IPS-15b (cell line): ENCODE measurements around the gene DUS1L.

ENCODE experiments used
- H3K27me3 ChIP-seq: one replicate; pipeline ENCODE4 v1.6.1; 2013; ENCODE audit warnings: low read length; ENCODE audit not compliant: control insufficient read depth, insufficient read depth
- H3K36me3 ChIP-seq: one replicate; pipeline ENCODE4 v1.6.1; 2013; ENCODE audit warnings: low read length; ENCODE audit not compliant: control insufficient read depth, insufficient read depth
- H3K4me1 ChIP-seq: one replicate; pipeline ENCODE4 v1.6.1; 2013; ENCODE audit warnings: mild to moderate bottlenecking, low read length; ENCODE audit not compliant: control insufficient read depth, insufficient read depth
- H3K4me3 ChIP-seq: one replicate; pipeline ENCODE4 v1.5.1; 2013; ENCODE audit warnings: low read depth, low read length
- H3K9ac ChIP-seq: one replicate; pipeline ENCODE4 v1.6.1; 2013; ENCODE audit warnings: low read depth, mild to moderate bottlenecking, low read length
- H3K9me3 ChIP-seq: one replicate; pipeline ENCODE4 v1.6.1; 2013; ENCODE audit warnings: mild to moderate bottlenecking, low read length; ENCODE audit not compliant: control insufficient read depth, insufficient read depth

The DUS1L gene

DNA sequence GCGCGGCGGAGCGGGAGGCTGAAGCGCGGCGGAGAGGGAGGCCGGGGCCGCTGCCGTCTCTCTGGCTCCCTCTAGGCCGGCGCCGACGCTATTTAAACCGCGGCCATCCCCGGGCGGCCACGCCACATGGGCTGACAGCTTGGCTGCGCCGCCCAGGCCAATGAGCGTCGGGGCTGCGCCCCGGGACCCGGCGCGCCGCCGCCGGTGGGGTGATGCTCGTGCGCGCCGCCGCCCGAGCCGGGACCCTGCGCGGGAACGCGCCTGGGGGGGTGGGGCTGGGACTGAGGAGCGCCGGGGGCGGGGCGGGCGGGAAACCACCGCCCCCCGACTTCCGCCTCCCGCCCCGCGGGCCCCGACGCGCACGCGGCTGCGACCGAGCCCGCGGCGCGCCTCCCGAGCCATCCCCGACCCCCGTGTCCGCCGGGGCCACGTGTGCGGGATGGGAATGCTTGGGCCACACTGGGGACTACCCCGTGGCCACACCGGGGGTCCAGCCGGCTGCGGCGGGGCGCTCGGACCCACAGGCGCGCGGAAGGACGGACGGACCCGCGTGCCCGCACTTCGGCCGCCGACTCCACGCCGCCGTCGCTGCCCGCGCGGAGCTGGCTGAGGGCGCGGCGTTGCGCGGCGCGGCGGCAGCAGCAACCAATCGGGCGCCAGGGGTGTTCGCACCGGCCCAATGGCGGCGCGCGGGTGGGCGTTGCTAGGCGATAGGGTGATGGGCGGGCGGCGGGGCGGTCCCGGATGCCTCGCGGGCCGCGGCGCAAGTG, 32.8 kb upstream of the DUS1L start, which contains the start of gene FASN:
Gene FASN (minus strand): TSS at position 68 of the 770 bp plus-strand sequence. CDS start 1,791 bp downstream, outside the sequence.
- H3K36me3 ChIP-seq, result peaks cover 26% of the 10 kb centered on the region

DNA sequence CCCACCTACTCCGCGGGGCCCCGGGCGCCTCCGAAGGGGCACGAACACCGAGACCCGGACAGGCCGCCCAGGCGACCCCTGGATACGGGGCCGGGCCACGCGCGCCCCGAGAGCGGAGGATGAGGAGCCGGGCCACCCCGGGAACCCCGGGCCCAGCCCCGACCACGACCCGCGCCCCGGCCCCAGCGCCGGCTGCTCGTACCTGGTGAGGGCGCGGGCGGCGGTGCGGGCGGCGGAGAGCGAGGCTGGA, 32.2 kb upstream of the DUS1L start:
- no peaks in the 10 kb centered on the region for H3K4me1 ChIP-seq
- no peaks in the 10 kb centered on the region for H3K27me3 ChIP-seq
- H3K4me3 ChIP-seq, result peak overlapping the region; percentile 51
- H3K36me3 ChIP-seq, result peaks cover 31% of the 10 kb centered on the region
- no peaks in the 10 kb centered on the region for H3K9me3 ChIP-seq
- peak overlapping the region; percentile 79 for H3K9ac ChIP-seq

More for the DNA sequence above, 32.8 kb upstream of the DUS1L start, which contains the start of gene FASN:
- Histone ChIP-seq H3K9me3 (no peaks in the 10 kb centered on the region), H3K4me3 (peak within 1 kb of the TSS; percentile 56), H3K4me1 (no peaks in the 10 kb centered on the region), H3K9ac (peak within 1 kb of the TSS; percentile 83), H3K27me3 (no peaks in the 10 kb centered on the region)

DNA sequence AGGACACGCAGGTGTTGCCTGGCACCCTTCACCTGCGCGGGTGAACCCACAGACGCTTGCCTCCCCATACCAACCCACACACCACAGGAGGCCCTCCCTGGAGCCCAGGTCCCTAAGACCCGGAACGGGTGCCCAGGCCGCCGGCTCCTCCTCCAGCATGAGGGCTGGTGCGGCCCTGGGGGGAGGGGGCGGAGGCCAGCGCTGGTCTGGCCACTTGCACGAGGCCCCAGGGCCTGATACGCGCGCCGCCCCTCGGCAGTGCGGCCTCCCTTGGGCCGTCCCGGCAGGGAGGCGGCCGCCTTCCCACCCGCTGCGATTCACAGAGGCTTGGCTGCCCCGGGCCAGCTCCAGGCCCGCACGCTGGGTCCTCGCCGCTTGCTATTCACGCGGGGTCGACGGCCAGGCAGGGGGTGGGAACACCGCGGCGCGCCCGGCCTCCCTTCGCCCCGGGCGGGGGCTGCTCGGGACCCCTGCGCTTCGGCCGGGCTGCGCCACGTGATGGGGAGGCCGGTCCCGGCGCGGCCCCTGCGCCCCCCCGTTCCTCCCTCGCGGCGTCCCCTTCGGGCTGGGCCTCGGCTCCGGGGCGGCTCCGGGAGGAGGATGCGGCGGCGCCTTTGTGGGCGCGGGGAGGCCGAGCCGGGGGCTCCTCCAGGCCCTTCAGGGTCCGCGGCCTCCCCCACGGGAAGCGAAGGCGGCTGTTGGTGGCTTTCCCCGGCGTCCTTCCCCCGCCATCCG, 31.7 kb upstream of the DUS1L start:
- Histone ChIP-seq H3K9me3 (no peaks in the 10 kb centered on the region), H3K36me3 (peaks cover 35% of the 10 kb centered on the region), H3K4me3 (peak overlapping the region; percentile 51), H3K9ac (peak overlapping the region; percentile 79), H3K4me1 (no peaks in the 10 kb centered on the region), H3K27me3 (no peaks in the 10 kb centered on the region)

DNA sequence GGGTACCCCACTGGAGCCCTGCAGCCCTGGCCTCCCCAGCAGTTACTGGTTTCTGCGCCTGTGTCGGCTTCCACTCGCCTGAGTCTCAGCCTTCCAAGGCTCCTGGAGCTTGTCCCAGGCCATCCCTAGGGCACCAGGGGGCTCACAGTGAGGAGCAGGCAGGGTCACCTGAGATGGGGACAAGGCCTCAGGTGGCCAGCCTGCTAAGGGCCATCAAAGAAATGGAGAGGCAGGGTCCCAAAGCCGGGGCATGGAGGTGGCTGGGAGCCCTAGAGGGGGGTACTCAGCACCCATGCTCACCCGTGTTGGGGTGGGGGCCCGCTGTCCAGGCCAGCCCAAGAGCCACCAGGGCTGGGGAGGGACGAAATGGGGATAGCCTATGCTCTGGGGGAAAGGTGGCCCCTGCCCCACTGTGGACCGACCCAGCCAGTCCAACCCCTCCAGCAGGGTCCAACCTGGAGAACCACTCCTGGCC, 31.1 kb upstream of the DUS1L start:
- Histone ChIP-seq H3K9ac (peak overlapping the region; percentile 79), H3K4me1 (no peaks in the 10 kb centered on the region), H3K36me3 (peaks cover 41% of the 10 kb centered on the region), H3K9me3 (no peaks in the 10 kb centered on the region), H3K27me3 (no peaks in the 10 kb centered on the region), H3K4me3 (peak overlapping the region; percentile 51)

DNA sequence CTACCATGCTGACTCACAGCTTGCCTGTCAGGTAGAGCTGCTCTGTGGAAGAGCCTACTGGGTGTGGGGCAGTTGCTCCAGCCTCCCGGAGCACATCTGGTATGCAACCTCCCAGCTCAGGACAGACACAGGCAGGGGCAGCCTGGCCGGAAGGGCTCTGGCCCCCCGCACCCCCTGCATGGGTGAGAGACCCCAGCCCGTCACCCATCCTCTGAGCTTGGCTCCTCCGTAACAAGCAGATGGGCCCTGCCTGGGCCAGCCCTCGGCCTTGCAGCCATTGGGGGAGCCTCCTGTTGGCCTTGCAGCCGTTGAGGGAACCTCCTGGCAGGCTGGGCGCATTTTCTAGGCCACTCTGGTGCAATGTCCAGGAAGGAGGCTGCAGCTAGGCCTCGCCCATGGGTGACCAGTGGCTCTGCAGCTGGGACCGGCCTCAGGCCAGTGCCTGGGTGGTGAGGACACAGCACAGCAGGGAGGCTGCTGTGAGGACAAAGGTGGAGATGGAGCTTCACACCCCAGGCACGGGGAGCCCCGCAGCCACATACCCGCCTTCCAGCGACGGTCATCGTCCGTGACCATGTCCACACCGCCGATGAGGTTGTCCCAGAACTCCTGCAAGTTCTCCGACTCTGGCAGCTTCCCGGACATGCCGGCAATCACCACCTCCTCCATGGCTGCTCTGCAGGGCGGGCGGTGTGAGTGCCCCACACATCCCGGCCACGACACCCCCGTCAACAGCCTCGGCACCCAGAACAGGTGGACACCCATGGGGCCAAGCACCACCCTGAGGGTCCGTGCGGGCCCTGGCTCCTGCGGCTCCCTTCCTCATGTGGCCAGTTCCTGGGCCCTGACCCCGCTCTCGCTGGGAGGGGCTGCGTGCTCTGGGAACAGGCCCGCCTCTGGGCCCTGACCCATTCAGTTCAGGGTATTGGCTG, 30.4 kb upstream of the DUS1L start:
- H3K27me3 ChIP-seq, result no peaks in the 10 kb centered on the region
- H3K9me3 ChIP-seq, result no peaks in the 10 kb centered on the region
- no peak overlapping the region for H3K4me3 ChIP-seq
- H3K36me3 ChIP-seq, result peaks cover 48% of the 10 kb centered on the region
- peak overlapping the region; percentile 49 for H3K9ac ChIP-seq
- H3K4me1 ChIP-seq, result no peaks in the 10 kb centered on the region

DNA sequence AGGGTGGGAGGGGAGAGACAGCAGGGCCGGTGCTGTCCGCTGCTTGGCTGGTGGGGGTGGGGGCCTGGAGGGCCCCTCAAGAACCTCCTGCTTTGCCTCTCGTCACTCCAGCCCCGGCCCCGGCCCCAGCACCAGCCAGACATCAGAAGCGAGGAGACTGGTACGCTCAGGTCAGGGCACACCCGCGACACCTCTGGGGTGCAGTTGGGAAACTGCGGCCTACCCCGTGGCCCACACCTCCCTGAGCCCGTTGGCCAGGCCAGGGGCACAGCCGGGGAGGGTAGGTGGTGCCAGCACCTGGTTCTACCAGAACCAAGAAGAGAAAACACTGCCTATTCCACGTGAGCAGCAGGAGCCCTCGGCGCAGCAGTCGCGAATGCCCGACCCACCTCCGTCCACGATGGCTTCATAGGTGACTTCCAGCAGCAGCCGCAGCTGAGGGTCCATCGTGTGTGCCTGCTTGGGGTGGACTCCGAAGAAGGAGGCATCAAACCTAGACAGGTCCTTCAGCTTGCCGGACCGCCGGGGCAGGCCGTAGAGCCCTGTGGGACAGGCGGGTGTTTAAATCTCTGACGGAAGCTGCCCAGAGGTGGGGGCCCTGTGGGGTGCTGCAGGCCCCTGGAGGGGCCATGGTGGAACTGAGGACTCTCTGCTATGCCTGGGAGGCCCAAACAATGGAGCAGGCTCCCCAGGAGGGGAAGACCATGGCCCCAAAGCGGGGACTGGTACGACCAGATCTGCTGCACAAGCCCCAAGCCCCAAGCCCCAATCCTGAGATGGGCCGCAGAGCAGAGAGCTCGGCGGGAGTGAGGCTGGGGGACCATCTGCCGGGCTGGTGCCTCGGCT, 29.6 kb upstream of the DUS1L start:
- no peaks in the 10 kb centered on the region for H3K27me3 ChIP-seq
- no peaks in the 10 kb centered on the region for H3K9me3 ChIP-seq
- no peak overlapping the region for H3K9ac ChIP-seq
- H3K4me3 ChIP-seq, result no peak overlapping the region
- H3K36me3 ChIP-seq, result peaks cover 57% of the 10 kb centered on the region
- no peaks in the 10 kb centered on the region for H3K4me1 ChIP-seq

DNA sequence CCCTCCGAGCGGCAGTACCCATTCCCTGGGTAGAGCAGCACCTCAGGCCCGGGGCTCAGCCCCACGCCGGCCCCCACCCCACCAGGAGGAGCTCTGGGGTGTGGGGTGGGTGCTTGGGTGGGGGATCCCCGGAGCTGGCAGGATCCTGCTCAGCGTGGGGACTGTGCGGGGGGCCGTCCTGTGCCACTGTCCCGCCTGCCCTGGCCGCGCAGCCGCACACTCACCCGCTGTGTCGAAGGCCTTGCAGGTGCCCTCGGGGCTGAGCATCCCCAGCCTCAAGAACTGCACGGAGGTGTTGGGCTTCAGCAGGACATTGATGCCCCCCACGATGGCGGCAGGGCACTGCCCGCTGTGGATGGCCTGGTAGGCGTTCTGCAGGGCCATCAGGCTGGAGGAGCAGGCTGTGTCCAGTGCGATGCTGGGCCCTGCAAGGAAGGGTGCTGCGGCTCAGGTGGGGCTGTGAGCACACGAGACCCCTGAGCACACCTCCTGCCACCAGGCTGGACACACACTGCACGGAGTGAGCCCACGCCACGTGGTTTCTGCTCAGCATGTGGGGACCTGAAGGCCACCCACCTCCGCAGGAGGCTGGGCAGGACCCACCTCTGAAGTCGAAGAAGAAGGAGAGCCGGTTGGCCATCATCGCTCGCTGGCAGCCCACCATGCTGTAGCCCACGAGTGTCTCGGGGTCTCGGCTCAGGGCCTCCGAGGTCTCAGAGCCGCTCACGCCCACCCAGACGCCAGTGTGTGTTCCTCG, 27.6 kb upstream of the DUS1L start:
- Histone ChIP-seq H3K4me3 (no peak overlapping the region), H3K9me3 (no peaks in the 10 kb centered on the region), H3K9ac (no peak overlapping the region), H3K4me1 (no peaks in the 10 kb centered on the region), H3K27me3 (no peaks in the 10 kb centered on the region), H3K36me3 (peaks cover 77% of the 10 kb centered on the region)

DNA sequence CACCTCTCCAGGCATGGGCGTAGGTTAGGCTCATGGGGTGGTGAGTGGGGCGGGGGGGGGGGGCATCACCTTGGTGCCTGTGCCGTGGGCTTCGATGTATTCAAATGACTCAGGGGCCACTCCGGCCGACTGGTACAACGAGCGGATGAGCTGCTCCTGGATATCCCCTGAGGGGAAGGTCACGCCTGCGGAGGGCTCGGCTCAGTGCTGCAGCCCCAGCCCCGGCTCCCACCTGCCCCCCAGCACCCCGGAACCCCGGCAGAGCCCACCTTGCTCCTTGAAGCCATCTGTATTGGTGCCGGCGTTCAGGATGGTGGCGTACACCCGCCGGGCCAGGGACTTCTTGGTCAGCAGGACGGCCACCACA, 27.0 kb upstream of the DUS1L start:
- peaks cover 82% of the 10 kb centered on the region for H3K36me3 ChIP-seq
- no peak overlapping the region for H3K9ac ChIP-seq
- no peak overlapping the region for H3K4me3 ChIP-seq
- H3K27me3 ChIP-seq, result no peaks in the 10 kb centered on the region
- no peaks in the 10 kb centered on the region for H3K4me1 ChIP-seq
- H3K9me3 ChIP-seq, result no peaks in the 10 kb centered on the region

DNA sequence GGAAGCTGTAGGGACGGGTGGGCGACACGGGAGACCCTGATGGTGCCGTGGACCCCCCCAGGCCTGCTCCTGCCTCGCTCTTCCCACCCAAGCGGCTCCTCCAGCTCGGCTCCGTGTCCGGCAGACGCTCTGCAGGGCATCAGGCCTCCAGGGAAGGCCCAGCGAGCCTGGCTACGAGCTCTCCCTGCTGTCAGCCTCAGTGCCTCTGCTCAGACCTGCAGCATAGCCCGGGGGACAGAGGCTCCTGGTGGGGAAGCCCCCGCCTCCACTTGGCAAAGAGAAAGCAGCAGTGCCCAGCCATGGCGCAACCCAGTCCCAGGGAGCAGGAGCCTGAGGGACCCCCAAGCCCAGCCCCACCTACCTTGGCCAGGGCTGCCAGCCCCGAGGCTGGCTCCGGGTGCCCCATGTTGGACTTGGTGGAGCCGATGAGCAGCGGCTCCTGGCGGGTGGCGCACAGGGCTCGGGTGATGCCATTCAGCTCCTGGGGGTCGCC, 26.5 kb upstream of the DUS1L start:
- Histone ChIP-seq H3K36me3 (peaks cover 86% of the 10 kb centered on the region), H3K4me1 (no peaks in the 10 kb centered on the region), H3K9me3 (no peaks in the 10 kb centered on the region), H3K4me3 (no peak overlapping the region), H3K9ac (no peak overlapping the region), H3K27me3 (no peaks in the 10 kb centered on the region)

DNA sequence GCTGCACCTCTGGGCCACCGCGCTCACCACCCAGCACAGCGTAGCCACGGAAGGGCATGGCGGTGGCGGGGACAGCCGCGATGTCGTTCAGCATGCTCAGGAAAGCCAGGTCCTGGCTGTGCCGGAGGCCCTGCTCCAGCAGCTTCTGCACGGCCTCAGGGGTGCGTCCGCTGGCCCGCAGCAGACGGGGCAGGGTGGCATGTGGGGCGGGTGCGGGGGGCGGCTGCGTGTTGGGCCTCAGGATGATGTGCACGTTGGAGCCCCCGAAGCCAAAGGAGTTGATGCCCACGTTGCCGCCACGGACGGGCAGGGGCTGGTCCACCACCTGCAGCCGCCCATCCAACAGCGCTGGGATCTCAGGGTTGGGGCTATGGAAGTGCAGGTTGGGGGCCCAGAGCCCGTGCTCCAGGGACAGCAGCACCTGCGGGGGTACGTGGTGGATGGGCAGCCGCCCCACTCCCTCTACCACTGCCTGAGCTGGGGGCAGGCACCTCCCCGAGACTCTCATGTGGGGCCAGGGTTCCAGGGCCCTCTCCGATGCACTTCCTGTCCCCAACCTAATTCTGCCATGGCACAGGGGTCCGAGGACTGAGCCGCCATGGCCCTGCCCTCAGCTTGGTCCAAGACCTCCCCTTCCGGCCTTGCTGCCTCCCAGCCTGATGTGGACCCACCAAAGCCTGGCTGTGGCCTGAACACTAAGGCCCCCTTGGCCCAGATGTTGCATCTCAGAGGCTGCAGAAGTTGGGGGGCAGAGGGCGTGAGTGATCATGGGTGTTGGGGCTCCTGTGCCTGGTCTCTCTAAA, 25.9 kb upstream of the DUS1L start:
- Histone ChIP-seq H3K4me3 (no peak overlapping the region), H3K36me3 (peaks cover 92% of the 10 kb centered on the region), H3K4me1 (no peaks in the 10 kb centered on the region), H3K9ac (no peak overlapping the region), H3K9me3 (no peaks in the 10 kb centered on the region), H3K27me3 (no peaks in the 10 kb centered on the region)
